GM13977 (cell line): ENCODE results near the gene NME1.

Source experiments
- DNase-seq: peaks from one replicate; pipeline ENCODE4 v3.0.0; 2012; ENCODE audit warnings: low spot score
- CTCF ChIP-seq: IDR thresholded peaks from 2 replicates; pipeline ENCODE4 v1.5.1; 2012; ENCODE audit warnings: mild to moderate bottlenecking, control low read depth; ENCODE audit not compliant: insufficient read depth; ENCODE audit errors: extremely low read depth, missing control alignments
- in situ Hi-C: fragments of 300-500 bp; cut with MboI; formaldehyde crosslinking; loops from one replicate; pipeline ENCODE4 v1.12.0; 2022; ENCODE audit warnings: low sequenced_read_pairs, low pct_unique_long_range_greater_than_20kb, mixed read lengths, inconsistent platforms; ENCODE audit not compliant: unreplicated experiment

The NME1 gene

GRCh38 chr17:51149163-51149562 is 4.2 kb upstream of the NME1 start:
- in situ Hi-C loops = no loop called here
- no peak for TF ChIP-seq CTCF
- DNase-seq = no peak

- TF ChIP-seq CTCF = no peak
- DNase-seq = no peak
- in situ Hi-C loops = loop anchor here (10.0 kb wide), 1 partner anchor 146 kb away; no protein-coding TSS in a partner anchor
Measured at GRCh38 chr17:51150932-51151331, 2.4 kb upstream of the NME1 start.

- TF ChIP-seq CTCF = no peak
- DNase-seq = no peak
- in situ Hi-C loops = loop anchor here (10.0 kb wide), 1 partner anchor 148 kb away; no protein-coding TSS in a partner anchor
Measured at GRCh38 chr17:51152766-51153209, 571 bp upstream of the NME1 start.

GRCh38 chr17:51154176-51154575 is 817 bp downstream of the NME1 start:
- in situ Hi-C loops = loop anchor here (10.0 kb wide), 1 partner anchor 149 kb away; no protein-coding TSS in a partner anchor
- DNase-seq = no peak
- TF ChIP-seq CTCF = no peak

- in situ Hi-C loops = loop anchor here (10.0 kb wide), 1 partner anchor 151 kb away; no protein-coding TSS in a partner anchor
- TF ChIP-seq CTCF = no peak
- no peak for DNase-seq
Measured at GRCh38 chr17:51155416-51155815, 2.1 kb downstream of the NME1 start.

GRCh38 chr17:51159604-51160003 is 6.2 kb downstream of the NME1 start:
- in situ Hi-C loops = loop anchor here (10.0 kb wide), 1 partner anchor 155 kb away; no protein-coding TSS in a partner anchor
- no peak for DNase-seq
- no peak for TF ChIP-seq CTCF
